ENCODE measurements around the gene TIMM10B. TPM values are rescaled to one million over a fixed set of nuclear protein-coding genes. Genes with fewer than 3 reads are reported as not detected.
A peak's percentile ranks its signal among the peaks of the same experiment; 100 is the strongest.

Gene TIMM10B
- total and polyA plus RNA-seq, 9 of the 15 experiments (the other 6 are each of a cell fraction or from before 2014, with no cell fraction given) = 43.2 to 163 (median 57.0) TPM

GRCh38 chr11:6473451-6474412, 7.6 kb upstream of the TIMM10B start, which contains the start of gene TRIM3 (continued):
- TF ChIP-seq CHCHD3 (CRISPR knock-in tag; IDR thresholded peaks at IDR 0.05) (no peak), GTF2A2 (tag; IDR thresholded peaks at IDR 0.05) (no peak), HDAC1 (IDR thresholded peaks at IDR 0.05) (peak in 1 of 2 experiments; percentile 36; a peak in 1 of 4 replicates), PTRF (tag; IDR thresholded peaks at IDR 0.05) (no peak), ZNF57 (CRISPR knock-in tag; IDR thresholded peaks at IDR 0.05) (no peak), SMARCE1 (IDR thresholded peaks at IDR 0.05) (no peak), ZNF3 (CRISPR knock-in tag; IDR thresholded peaks at IDR 0.05) (no peak), ATF2 (CRISPR knock-in tag; IDR thresholded peaks at IDR 0.05) (no peak), ZBTB7A (IDR thresholded peaks at IDR 0.05; ENCODE audit: borderline replicate concordance, control insufficient read depth, low read depth, low read length) (peak; percentile 4; the same call in 1 of the 2 replicates), ZBTB26 (CRISPR knock-in tag; IDR thresholded peaks at IDR 0.05) (0 out of 2 replicates have a peak, but pooled peaks have one; percentile 33), ZNF121 (CRISPR knock-in tag; conservative IDR thresholded peaks at IDR 0.05) (no peak), ID3 (CRISPR knock-in tag; IDR thresholded peaks at IDR 0.05) (no peak), ID3 (tag; IDR thresholded peaks at IDR 0.05) (no peak), UBTF (IDR thresholded peaks at IDR 0.05; ENCODE audit: borderline replicate concordance in 1 of 2, low read depth in 2 of 2, low read length in 2 of 2) (peak; percentile 69 to 78; a peak in 3 of 4 replicates), FOXM1 (IDR thresholded peaks at IDR 0.05; ENCODE audit: low read depth) (no peak), FOXM1 (CRISPR knock-in tag; IDR thresholded peaks at IDR 0.05; ENCODE audit: low read depth) (no peak), ZNF639 (CRISPR knock-in tag; conservative IDR thresholded peaks at IDR 0.05 in 1 of 2, IDR thresholded peaks at IDR 0.05 in 1 of 2) (0 out of 4 replicates have a peak, but pooled peaks of 1 of the 2 experiments have one; percentile 58), CAMTA2 (CRISPR knock-in tag; conservative IDR thresholded peaks at IDR 0.05) (no peak), CEBPB (tag; IDR thresholded peaks at IDR 0.05) (no peak)
